Measurements from ENCODE around the gene REXO4. TPM values are rescaled to one million over a fixed set of nuclear protein-coding genes. Genes with fewer than 3 reads are reported as not detected.
"Not testable (repeated sequence)": the region's sequence is repeated elsewhere in the genome, so short reads cannot be mapped to it uniquely, and the experiment has no call there.

REXO4 gene
- polyA plus RNA-seq, 1 donor = 24.0 TPM

DNA sequence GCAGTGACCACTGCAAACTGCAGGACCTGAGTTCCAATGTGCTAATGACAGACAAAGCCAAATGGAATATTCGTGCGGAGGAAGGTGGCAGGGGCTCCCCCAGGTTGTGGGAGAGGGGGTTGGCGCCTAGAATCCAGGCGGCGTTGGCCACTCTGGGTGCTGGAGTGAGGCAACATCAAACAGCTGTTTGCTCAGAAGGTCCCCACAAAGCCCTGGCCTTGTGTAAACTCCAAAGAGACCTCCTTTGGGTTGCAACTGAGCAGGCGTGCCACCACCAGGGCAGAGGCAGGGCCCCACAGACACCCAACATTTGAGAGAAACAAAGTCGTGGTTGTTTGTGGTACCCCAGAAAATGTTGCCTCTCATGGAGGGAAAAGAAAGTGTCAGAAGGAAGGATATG is 27.1 kb downstream of the REXO4 start:
- no peak for DNase-seq

DNA sequence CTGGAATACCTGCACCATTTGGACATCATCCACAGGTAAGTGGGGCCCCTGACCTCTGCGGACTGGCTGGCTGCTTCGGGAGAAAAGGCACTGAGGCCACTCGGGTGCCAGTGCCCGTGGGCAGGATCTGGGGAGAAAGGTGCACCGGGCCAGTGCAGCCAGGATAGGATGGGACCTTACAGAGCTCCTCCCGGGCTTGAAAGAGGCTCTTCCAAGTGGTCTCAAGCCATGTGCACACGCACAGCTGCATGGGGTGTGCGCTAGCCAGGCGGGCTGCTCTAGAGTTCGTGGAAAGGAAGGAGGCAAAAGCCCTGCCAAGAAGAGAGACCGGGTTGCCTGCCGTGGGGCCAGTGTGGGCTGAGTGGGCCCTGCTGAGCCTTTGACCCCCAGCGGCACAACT is 28.2 kb downstream of the REXO4 start:
- DNase-seq = no peak

DNA sequence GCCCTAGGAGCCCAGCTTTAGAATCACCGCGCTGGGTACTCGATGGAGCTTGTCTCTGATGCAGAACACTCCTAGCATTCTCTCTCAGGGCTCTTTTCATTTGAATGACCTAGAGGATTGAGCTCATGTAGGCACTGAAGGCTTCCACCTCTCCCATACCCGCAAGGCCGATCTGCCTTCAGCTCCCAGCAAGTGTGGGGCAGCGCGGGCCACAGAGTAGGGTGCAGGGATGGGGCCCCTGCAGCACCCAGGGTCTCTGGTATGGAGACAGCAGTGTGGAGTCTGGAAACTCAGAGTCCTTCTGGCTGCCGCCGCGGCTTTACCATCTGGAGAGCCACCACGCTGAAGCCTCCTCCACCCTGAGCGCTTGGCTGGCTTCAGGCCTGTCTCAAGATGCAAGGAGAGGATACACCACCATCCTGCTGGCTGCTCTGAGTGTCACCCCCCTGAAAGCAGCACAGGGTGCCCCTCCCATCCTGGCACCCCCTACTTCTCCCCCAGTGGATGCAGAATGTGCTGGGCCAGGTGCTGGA is 28.7 kb downstream of the REXO4 start:
- no peak for DNase-seq

DNA sequence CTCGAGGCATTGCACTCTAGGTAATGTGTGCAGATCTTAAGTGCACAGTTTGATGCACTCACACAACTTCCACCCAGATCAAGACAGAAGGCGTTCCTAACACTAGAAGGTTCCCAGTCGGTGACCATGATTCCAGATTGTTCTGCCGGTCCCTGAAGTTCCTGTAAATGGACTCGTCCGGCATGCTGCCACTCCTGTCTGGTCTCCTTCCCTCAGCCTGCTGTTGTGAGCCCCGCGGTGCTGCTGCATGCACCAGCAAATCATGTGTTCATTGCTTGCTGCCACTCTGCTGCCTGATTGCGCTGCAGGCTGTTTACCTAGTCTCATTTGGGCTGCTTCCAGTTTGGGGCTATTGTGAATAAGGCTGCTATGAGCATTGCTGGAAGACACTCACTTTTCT is 30.1 kb downstream of the REXO4 start:
- no peak for DNase-seq

DNA sequence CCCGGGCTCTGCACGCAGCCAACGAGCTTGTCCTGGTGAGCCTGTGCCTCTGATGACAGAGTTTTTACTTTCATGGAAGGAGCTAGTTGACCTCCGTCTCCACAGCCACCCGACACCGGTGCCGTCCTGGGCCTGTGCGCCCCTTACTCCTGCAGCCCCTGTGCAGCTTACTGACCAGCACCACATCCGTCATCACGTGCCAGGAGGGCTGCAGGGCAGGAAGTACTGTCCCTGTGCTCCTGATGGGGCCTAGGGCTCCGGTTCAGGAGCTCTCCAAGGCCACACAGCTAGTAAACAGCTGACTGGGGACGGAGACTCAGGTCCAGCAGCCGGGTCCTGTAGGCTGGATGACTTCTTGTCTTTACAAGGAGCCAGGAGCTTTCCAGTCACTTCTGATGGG is 31.5 kb downstream of the REXO4 start:
- no peak for DNase-seq

DNA sequence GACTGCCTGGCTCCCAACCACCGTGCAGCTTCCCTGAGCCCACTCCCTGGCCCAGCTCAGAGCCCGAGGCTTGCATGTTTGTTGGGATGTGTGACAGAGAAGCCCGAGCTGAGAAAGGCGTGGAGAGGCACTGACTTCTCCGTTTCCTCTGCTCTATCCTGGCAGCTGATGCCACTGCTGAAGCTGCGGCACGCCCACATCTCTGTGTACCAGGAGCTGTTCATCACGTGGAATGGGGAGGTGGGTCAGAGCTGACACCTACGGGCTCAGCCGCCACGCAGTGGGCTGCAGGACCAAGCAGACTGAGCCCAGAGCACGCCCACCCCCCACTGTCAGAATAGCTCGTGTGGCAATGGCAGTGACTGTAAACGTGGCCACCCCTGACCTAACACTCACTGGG is 32.4 kb downstream of the REXO4 start:
- no peak for DNase-seq

DNA sequence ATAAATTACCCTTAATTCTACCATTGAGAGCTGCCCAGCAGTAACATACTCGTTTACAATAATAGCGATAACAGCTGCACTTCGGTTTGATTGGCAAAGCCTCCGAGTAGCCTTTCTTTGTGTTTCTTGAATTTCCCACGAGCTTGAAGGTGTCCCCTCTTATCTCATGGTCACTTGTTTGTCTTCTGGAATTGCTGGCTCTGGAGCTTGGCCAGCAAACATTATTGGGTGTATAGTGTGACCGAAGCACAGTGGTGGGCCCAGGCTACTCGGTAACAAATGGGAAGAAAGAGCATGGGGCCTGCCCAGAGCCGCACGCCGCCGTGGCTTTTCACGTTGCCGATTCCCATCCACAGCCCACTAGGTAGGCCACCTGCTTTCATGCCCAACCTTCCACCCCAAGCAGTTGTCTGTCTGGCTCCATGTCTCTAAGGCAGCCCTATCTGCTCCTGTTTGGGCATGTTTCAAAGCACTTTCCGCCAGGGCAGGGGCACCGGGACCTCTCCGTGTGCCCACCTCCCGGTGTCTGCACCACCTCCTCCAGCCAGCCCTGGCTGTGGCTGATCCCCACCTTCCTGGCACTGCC is 33.0 kb downstream of the REXO4 start:
- DNase-seq = no peak

DNA sequence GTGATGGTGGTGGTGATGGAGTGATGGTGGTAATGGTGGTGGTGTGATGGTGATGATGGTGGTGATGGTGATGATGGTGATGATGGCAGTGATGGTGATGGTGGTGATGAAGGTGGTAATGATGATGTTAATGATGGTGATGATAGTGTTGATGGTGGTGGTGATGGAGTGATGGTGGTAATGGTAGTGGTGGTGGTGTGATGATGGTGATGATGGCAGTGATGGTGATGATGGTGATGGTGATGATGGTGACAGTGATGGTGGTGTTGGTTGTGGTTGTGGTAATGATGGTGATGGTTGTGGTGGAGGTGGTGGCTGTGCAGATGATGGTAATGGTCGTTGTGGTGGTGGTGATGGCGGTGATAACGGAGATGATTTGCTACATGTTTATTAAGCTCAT is 34.4 kb downstream of the REXO4 start:
- no peak for DNase-seq

DNA sequence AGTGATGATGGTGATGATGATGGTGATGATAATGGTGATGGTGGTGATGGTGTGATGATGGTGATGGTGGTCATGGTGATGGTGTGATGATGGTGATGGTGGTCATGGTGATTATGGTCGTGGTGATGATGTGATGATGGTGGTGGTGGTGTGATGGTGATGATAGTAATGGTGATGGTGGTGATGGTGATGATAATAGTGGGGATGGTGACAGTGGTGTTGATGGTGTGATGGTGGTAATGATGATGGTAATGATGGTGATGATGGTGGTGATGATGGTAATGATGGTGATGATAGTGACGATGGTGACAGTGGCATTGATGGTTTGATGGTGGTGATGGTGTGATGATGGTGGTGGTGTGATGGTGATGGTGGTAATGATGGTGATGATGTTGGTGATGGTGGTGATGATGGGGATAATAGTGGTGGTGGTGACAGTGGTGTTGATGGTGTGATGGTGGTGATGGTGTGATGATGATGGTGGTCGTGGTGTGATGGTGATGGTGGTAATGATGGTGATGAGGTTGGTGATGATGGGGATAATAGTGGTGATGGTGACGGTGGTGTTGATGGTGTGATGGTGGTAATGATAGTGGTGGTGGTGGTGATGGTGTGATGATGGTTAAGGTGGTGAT is 35.2 kb downstream of the REXO4 start:
- DNase-seq = no peak

DNA sequence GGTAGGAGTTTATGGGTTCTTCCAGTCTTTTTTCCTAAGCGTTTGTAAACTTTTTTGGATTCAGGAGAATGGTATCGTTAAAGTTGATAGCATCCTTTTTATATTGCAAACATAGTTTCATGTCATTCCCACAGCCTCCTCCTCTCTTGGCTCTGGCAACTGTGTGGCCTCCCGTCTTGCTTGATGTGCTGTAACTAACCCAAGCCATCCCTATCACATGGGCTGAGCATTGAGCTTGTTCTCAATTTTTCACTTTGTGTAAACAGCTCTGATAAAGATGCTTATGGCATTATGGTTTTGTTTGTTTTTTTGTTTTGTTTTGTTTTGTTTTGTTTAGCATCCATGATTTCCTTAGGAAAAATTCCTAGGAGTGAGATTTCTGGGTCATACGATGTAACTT is 37.1 kb downstream of the REXO4 start:
- no peak for DNase-seq

DNA sequence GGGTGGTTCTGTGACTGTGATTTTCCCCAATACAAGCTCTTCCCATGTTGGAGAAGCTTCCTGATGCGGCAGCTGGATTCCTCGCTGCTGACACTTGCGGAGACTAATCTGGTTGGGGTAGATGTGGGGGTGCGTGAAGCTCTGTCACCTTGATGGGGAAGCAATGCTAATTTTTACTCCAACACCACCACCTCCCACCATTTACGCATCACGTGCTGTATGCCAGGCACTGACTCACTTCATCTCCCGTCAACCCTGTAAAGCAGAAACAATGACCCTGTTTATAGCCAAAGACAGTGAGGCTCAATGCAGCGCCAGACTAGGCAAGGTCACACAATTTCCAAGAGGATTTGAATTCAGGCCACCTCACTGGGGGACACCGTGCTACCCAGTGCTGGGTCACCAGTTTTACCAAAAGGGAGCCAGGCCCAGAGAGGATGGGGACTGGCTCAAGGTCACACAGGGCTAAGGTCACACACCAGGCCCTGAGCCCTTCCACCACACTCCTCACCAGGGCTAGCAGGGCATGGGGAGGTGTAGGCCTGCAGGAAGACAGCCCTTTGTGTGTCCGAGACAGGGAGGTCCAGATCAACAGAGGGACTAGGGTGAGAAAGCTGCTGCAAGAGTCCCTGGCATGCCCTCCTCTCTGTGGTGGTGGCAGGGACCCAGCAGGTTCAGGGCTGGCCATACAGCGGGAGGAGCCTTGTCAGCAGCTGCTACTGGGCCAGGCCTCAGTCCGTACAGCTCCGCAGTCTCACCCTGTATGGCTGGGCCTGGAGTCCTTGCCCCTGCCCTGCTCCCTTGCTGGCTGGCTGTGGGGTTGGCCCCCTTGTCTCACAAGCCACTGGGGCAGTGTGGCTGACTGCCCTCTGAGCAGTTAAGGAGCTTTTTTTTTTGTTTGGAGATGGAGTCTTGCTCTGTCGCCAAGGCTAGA is 38.4 kb downstream of the REXO4 start:
- no peak for DNase-seq

DNA sequence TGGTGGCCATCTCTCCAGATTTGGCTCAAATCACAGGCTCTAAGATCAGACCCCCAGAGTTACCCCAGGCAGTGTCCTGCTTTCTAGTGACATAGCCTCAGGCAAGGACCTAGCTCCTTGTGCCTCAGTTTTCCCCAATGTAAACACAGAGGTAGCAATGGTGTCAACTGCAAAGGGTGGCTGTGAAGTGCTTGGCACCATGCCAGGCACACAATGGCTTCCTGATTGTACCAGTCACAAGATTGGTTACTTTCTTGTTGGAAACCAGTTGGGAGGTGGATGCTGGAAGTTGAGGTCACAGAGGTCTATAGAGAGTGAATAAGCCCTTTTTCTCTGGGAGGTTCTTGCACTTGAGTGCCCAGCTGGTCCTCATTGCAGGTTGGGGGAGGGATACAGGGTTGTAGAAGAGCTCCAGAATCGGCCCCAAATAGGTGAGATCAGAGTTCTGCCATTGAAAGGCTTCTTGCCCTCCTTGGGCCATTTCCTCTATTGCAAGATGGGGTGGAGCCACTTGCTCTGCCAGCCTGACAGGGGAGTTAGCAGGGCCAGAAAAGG is 39.3 kb downstream of the REXO4 start:
- DNase-seq = no peak

DNA sequence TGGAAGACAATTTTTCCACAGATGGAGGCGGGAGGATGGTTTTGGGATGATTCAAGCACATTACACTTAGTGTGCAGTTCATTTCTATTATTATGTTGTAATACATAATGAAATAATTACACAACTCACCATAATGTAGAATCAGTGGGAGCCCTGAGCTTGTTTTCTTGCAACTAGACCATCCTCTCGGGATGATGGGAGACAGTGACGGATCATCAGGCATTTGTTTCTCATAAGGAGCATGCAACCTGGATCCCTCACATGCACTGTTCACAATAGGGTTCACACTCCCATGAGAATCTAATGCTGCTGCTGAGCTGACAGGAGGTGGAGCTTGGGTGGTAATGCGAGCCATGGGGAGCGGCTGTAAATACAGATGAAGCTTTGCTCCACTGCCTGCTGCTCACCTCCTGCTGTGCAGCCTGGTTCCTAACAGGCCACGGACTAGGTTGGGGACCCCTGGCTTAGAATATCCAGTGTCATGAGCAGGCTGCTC is 40.0 kb downstream of the REXO4 start:
- no peak for DNase-seq

DNA sequence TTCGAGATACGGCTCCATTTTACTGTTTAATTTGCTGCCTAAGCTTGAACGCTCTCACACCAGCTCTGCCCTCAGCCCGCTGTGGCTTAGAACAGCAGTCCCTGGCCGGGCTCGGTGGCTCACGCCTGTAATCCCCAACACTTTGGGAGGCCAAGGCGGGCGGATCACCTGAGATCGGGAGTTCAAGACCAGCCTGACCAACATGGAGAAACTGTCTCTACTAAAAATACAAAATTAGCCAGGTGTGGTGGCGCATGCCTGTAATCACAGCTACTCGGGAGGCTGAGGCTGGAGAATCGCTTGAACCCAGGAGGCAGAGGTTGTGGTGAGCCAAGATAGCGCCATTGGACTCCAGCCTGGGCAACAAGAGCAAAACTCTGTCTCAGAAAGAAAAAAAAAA is 40.5 kb downstream of the REXO4 start:
- not testable (repeated sequence) for DNase-seq

DNA sequence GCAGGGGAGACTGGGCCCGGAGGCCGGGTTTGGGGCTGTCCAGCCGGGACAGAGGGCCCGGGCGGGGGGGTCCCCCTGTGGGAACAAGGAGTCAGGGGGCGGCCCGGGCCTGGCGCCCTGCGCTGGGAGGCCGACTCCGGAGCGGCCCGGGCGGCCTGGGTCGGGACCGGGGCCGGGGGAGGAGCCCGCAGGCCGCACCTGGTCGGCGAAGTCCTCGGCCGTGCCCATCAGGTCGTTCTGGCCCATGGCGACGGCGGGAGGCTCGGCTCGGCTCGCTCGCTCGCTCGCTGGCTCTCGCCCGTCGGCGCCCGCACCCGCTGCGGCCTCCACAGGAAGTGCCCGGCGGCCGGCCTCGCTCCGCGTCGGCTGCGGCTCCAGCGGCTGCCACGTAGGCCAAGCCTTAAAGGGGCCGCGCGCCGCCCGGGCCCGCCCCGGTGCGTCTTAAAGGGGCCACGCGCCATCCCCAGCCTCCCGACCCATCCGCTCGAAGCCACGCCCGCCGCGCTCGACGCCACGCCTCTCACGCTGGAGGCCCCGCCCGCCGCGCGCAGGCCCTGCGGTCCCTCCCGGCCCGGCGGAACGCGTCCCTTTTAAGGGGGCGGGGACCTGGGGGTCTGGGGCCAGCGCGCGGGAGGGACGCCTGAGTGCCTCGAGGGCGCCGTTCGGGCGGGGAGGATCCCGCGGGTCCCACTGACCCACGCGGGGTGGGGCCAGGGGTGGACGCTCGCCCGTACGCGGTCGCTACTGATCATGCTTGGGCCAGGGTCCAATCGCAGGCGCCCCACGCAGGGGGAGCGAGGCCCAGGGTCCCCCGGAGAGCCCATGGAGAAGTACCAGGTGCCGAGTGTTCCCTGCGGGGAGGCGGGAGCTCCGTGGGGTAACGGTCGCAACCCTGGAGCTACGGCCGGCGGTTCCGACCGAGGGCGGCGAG is 41.8 kb downstream of the REXO4 start, which contains the start of the genes STKLD1 and SURF4:
STKLD1 (plus strand) TSS at position 643 of the 931 bp plus-strand sequence; CDS start at position 751, 108 bp downstream.
SURF4 (minus strand) TSS at position 337 of the 931 bp plus-strand sequence; CDS start at position 246, 91 bp downstream.
- DNase-seq = peak; percentile 96

DNA sequence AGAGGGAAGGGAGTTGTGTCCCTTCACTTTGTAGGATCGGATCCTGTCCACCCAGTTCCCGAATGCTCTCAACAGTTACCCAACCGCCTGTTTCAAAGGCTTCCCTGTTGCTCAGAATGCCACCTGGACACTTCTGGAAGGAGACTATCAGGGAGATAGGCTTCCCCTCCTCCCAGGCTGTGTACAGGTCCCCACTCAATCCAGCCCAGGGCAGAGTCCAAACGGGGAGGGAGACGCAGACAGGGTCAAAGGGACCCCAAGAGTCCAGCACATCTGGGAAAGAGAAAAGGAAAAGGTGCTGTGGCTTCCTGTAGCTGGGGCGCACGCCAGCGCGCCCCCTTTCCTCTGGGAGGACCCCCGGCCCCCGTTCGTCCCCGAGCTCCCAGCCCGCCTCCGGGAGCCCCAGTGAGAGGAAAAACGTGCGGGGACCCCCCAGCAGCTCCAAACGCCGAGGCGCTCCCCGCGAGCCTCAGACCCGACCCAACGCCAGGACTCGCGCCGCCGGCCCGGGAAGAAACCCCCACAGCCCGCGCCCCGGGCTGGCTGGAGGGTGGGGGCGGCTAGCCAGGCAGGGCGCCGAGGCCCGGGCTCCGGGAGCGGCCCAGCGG is 42.6 kb downstream of the REXO4 start:
- DNase-seq = no peak

DNA sequence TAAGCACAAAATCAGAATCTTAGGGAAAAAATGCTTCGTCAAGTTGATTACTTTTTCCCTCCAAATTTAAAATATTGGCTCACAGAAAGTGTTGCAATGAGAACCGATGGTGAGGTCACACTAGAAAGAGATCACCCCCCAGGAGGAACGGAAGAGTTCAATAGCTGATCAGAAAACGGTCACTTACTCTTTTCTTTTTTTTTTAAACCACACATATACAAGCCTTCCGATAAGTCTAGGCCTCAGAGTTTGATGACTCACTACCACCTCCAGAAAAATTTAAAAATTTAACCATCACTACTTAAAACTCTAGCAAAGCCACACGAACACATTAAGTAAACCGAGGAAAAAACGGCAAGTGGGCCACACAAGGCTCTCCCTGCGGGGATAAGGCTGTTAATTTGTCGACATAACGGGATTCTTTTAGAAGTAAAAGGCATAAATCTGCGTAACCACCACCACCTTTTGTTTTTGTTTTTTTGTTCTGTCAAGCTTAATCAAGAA is 43.1 kb downstream of the REXO4 start:
- DNase-seq = no peak

DNA sequence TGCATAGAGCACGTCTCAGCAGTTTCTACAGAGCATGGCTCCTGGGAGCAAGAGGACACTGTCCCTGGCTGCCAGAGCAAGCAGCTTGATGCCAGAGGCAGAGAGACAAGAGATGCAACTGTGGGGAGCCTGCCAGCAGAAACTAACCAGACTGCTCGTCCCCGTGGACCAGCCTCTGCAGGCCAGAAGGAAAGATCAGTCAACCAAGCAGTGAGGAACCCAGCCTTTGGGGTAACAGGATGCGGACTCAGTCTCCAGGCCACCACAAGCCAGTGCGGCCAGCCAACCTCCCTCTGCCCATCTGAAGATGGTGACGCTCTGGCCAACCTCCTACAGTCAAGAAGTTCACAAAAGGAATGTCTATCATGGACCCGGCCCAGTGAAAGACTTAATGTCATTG is 45.7 kb downstream of the REXO4 start:
- DNase-seq = no peak

DNA sequence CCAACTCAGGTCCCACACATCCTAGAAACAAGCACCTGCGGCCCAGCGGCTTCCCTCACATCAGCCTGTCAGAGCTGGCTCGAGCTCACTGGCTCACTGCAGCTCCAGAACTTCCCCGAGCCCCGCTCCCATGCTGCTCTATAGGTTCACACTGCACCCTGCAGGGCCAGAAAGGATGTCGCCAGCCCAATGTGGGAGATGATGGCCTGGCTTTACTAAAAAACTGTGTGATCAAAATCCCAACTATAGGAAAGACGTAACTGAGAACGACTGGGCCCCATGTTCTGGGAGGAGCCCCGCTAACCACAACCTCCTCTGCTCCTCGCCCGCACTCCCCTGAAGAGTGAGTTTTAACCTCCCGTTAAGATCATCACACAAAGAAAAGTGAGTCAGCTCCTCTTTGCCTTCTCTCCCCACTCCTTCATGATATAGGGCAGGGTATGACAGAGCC is 46.5 kb downstream of the REXO4 start:
- DNase-seq = no peak

DNA sequence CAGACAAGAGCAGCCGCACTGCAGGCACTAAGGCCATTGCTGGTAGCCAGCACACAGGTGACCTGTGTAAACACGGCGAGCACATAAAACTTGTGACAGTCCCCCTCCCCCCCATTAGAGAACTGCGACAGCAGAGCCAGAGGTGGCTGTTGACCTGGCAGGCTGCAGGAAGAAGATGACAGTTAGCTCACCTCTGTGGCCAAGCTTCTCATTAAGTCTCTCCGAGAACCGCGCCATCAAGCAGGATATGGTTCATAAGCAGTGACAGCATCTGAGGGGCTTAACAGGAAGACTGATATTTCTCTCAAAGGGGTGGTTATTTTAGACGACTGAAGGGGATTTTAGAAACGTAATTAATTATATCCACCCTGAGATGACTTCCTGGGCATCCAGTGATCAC is 47.1 kb downstream of the REXO4 start:
- no peak for DNase-seq

Measured in left kidney (tissue), 2 donors.